K562 (cell line): ENCODE measurements around the gene TNFRSF18. TPM values are rescaled to one million over a fixed set of nuclear protein-coding genes. Genes with fewer than 3 reads are reported as not detected.
A peak's percentile ranks its signal among the peaks of the same experiment; 100 is the strongest.

Experiments
- CHCHD3 ChIP-seq: fragments of 250-450 bp; sonication (Bioruptor Pico); IDR thresholded peaks from 2 replicates; pipeline ENCODE4 v2.1.2; 2022; ENCODE audit warnings: mild to moderate bottlenecking
- EP300 ChIP-seq: IDR thresholded peaks from 2 replicates; pipeline ENCODE4 v1.6.1; 2012; ENCODE audit warnings: low read length, improper control_type of control experiment
- FOXK2 ChIP-seq, 2 experiments: fragments of 450-650 bp; IDR thresholded peaks in 1 of 2; conservative IDR thresholded peaks in 1 of 2; 2 replicates each; pipeline ENCODE4 v1.6.1; 2016; ENCODE audit warnings: low read depth in 2 of 2, mild to moderate bottlenecking in 1 of 2
- GABPA ChIP-seq: fragments of 200-800 bp; sonication (Bioruptor generic); conservative IDR thresholded peaks from 2 replicates; pipeline ENCODE4 v1.6.1; 2016; ENCODE audit warnings: low read depth, missing genetic modification characterization, missing compliant biosample characterization
- GTF2E2 ChIP-seq: fragments of 200-800 bp; sonication (Bioruptor generic); IDR thresholded peaks from 2 replicates; pipeline ENCODE4 v1.6.1; 2016; ENCODE audit warnings: missing genetic modification characterization, missing compliant biosample characterization
- KDM2B ChIP-seq: fragments of 250-450 bp; sonication (Bioruptor Pico); IDR thresholded peaks from 2 replicates; pipeline ENCODE4 v1.8.0; 2021; ENCODE audit warnings: mild to moderate bottlenecking, moderate library complexity
- MAFG ChIP-seq: fragments of 450-650 bp; conservative IDR thresholded peaks from 2 replicates; pipeline ENCODE4 v1.6.1; 2016; ENCODE audit warnings: missing genetic modification characterization, missing compliant biosample characterization
- MED1 ChIP-seq: sonication (generic); formaldehyde crosslinking; IDR thresholded peaks from 2 replicates; pipeline ENCODE4 v1.8.1; 2023; ENCODE audit warnings: missing genetic modification reagents, borderline replicate concordance
- MYC ChIP-seq, 2 experiments: fragments of 250-450 bp in 1 of 2; sonication (Bioruptor Pico) in 1 of 2; IDR thresholded peaks; 2 replicates each; pipeline versions ENCODE4 v1.5.1 to v1.6.1; 2012 to 2021; ENCODE audit warnings: low read depth in 2 of 2, borderline replicate concordance in 1 of 2, improper control_type of control experiment in 1 of 2, low read length in 1 of 2, mild to moderate bottlenecking in 1 of 2, moderate library complexity in 1 of 2
- NR3C1 ChIP-seq: sonication (generic); formaldehyde crosslinking; IDR thresholded peaks from 2 replicates; pipeline ENCODE4 v1.8.1; 2022; ENCODE audit warnings: missing genetic modification reagents
- RB1 ChIP-seq: fragments of 450-650 bp; IDR thresholded peaks from 2 replicates; pipeline ENCODE4 v1.6.1; 2017; ENCODE audit warnings: low read depth, mild to moderate bottlenecking
- RBFOX2 ChIP-seq: fragments of 200-400 bp; formaldehyde crosslinking; IDR thresholded peaks from 2 replicates; pipeline ENCODE4 v1.6.1; 2017; ENCODE audit warnings: low read depth, mild to moderate bottlenecking, low read length, moderate library complexity
- SP1 ChIP-seq: sonication (generic); formaldehyde crosslinking; IDR thresholded peaks from 2 replicates; pipeline ENCODE4 v1.8.1; 2022; ENCODE audit warnings: mild to moderate bottlenecking, missing genetic modification reagents
- STAT5A ChIP-seq: IDR thresholded peaks from 2 replicates; pipeline ENCODE4 v1.6.1; 2012; ENCODE audit warnings: low read length, inconsistent platforms, borderline replicate concordance
- TEAD4 ChIP-seq, 2 experiments: sonication (generic) in 1 of 2; formaldehyde crosslinking in 1 of 2; IDR thresholded peaks; 2 replicates each; pipeline versions ENCODE4 v1.6.1 to v1.8.0; 2012 to 2022; ENCODE audit warnings: borderline replicate concordance in 1 of 2, inconsistent platforms in 1 of 2, low read length in 1 of 2, mild to moderate bottlenecking in 1 of 2, missing genetic modification reagents in 1 of 2
- ZBTB5 ChIP-seq: fragments of 450-650 bp; IDR thresholded peaks from 2 replicates; pipeline ENCODE4 v1.6.1; 2017; ENCODE audit warnings: antibody characterized with exemption
- ZFX ChIP-seq: sonication (generic); formaldehyde crosslinking; IDR thresholded peaks from 2 replicates; pipeline ENCODE4 v1.8.0; 2022; ENCODE audit warnings: mild to moderate bottlenecking, missing genetic modification reagents, moderate library complexity
- ZNF639 ChIP-seq, 2 experiments: fragments of 200-800 bp in 1 of 2; sonication (Bioruptor generic) in 1 of 2; sonication (generic) in 1 of 2; formaldehyde crosslinking in 1 of 2; IDR thresholded peaks in 1 of 2; conservative IDR thresholded peaks in 1 of 2; 2 replicates each; pipeline versions ENCODE4 v1.5.0 to v1.6.1; 2016 to 2020; ENCODE audit warnings: missing compliant biosample characterization in 1 of 2, missing genetic modification characterization in 1 of 2, missing genetic modification reagents in 1 of 2
- ZNF740 ChIP-seq, 3 experiments: fragments of 200-800 bp in 1 of 3; sonication (Bioruptor generic) in 1 of 3; sonication (generic) in 1 of 3; formaldehyde crosslinking in 1 of 3; IDR thresholded peaks; 2 replicates each; pipeline versions ENCODE4 v1.6.1 to v1.8.0; 2016 to 2022; ENCODE audit warnings: mild to moderate bottlenecking in 2 of 3, missing compliant biosample characterization in 2 of 3, missing genetic modification characterization in 2 of 3, missing genetic modification reagents in 1 of 3
- ZNF766 ChIP-seq: fragments of 200-800 bp; sonication (Bioruptor generic); conservative IDR thresholded peaks from 2 replicates; pipeline ENCODE4 v1.6.1; 2016; ENCODE audit warnings: missing genetic modification characterization, missing compliant biosample characterization
- ZNF785 ChIP-seq: fragments of 250-450 bp; sonication (Bioruptor Pico); IDR thresholded peaks from 2 replicates; pipeline ENCODE4 v1.4.0; 2020; ENCODE audit warnings: mild to moderate bottlenecking
- polyA plus RNA-seq, 8 experiments: library from polyadenylated mRNA; depleted of rRNA in 4 of 8; stranded (reverse) in 5 of 8; unstranded in 3 of 8; fragments of >200 nt; fragmentation: Nextera tagmentation in 2 of 8; fragmentation: Illumina TruSeq in 1 of 8; extraction: Ambion mirVana in 2 of 8; extraction: Trizol in 1 of 8; gene quantifications; 2 replicates each; pipeline versions ENCODE4 v1.2.1 to v1.2.3, GENCODE V29; 2011 to 2014; ENCODE audit warnings: inconsistent platforms in 1 of 8, missing spikeins in 1 of 8
- total RNA-seq, 7 experiments: library from RNA; depleted of rRNA in 6 of 7; stranded (reverse); fragments of >200 nt in 6 of 7; fragmentation: Illumina TruSeq in 2 of 7; extraction: Trizol in 2 of 7; gene quantifications; 2 replicates each; pipeline versions ENCODE4 v1.2.1 to v1.2.3, GENCODE V29; 2011 to 2021; ENCODE audit warnings: low replicate concordance in 1 of 7

TNFRSF18 gene
- total and polyA plus RNA-seq, 9 of the 15 experiments (the other 6 are each of a cell fraction or from before 2014, with no cell fraction given), result 0.24 to 0.27 TPM; not detected in 7

GRCh38 chr1:1200876-1201810 lies 5.2 kb downstream of the TNFRSF18 start (continued):
- TF ChIP-seq ZFX (CRISPR knock-in tag), result peak; percentile 78
- no peak for TF ChIP-seq ZBTB5
- TF ChIP-seq ZNF740 (CRISPR knock-in tag; IDR thresholded peaks at IDR 0.05), result no peak
- 0 out of 4 replicates have a peak, but pooled peaks of 1 of the 2 experiments have one; percentile 31 for TF ChIP-seq ZNF740 (tag; IDR thresholded peaks at IDR 0.05)
- TF ChIP-seq NR3C1 (CRISPR knock-in tag), result 0 out of 2 replicates have a peak, but pooled peaks have one; percentile 34
- no peak for TF ChIP-seq ZNF785
- TF ChIP-seq GTF2E2 (tag), result peak; percentile 51; the same call in 1 of the 2 replicates
- TF ChIP-seq STAT5A, result no peak
- TF ChIP-seq ZNF639 (CRISPR knock-in tag; conservative IDR thresholded peaks at IDR 0.05 in 1 of 2, IDR thresholded peaks at IDR 0.05 in 1 of 2), result peak in 1 of 2 experiments; percentile 90; a peak in 2 of 4 replicates
- 0 out of 2 replicates have a peak, but pooled peaks have one; percentile 54 for TF ChIP-seq ZNF766 (CRISPR knock-in tag)
- no peak for TF ChIP-seq MED1 (CRISPR knock-in tag)
- TF ChIP-seq KDM2B, result 0 out of 2 replicates have a peak, but pooled peaks have one; percentile 79
- peak; percentile 60; the same call in 1 of the 2 replicates for TF ChIP-seq SP1 (CRISPR knock-in tag)
- peak; percentile 84 for TF ChIP-seq RB1
- no peak for TF ChIP-seq TEAD4 (IDR thresholded peaks at IDR 0.05; ENCODE audit: low read length)
- no peak for TF ChIP-seq TEAD4 (CRISPR knock-in tag; IDR thresholded peaks at IDR 0.05; ENCODE audit: borderline replicate concordance)
- TF ChIP-seq EP300, result peak; percentile 18; the same call in 1 of the 2 replicates
- peak; percentile 50 for TF ChIP-seq GABPA (tag)
- TF ChIP-seq MYC (IDR thresholded peaks at IDR 0.05; ENCODE audit: low read depth, low read length), result peak; percentile 55; the same call in 1 of the 2 replicates
- no peak for TF ChIP-seq MYC (CRISPR knock-in tag; IDR thresholded peaks at IDR 0.05; ENCODE audit: borderline replicate concordance, low read depth)
- no peak for TF ChIP-seq MAFG
- TF ChIP-seq RBFOX2, result peak; percentile 60; the same call in 1 of the 2 replicates
- TF ChIP-seq FOXK2 (conservative IDR thresholded peaks at IDR 0.05 in 1 of 2, IDR thresholded peaks at IDR 0.05 in 1 of 2; ENCODE audit: low read depth in 2 of 2), result no peak
- no peak for TF ChIP-seq CHCHD3 (CRISPR knock-in tag)
